Smooth muscle cell (in vitro differentiated cells): ENCODE results near the gene MYLK. TPM values are rescaled to one million over a fixed set of nuclear protein-coding genes. Genes with fewer than 3 reads are reported as not detected.

Experiments used
- DNase-seq: peaks from one replicate; lab custom pipeline; 2025; ENCODE audit not compliant: unreplicated experiment; lab: John Stamatoyannopoulos, UW
- H2AFZ ChIP-seq: fragments of 200-600 bp; sonication (generic); 2 replicates; pipeline ENCODE4 v1.6.0; 2016; ENCODE audit warnings: antibody characterized with exemption, low read depth, mild to moderate bottlenecking
- H3F3A ChIP-seq: fragments of 200-600 bp; sonication (generic); 2 replicates; pipeline ENCODE4 v1.6.0; 2017; ENCODE audit warnings: antibody characterized with exemption, low read depth
- H3K27ac ChIP-seq: fragments of 200-600 bp; sonication (generic); 2 replicates; pipeline ENCODE4 v1.5.1; 2016; ENCODE audit warnings: low read depth, mild to moderate bottlenecking
- H3K27me3 ChIP-seq: fragments of 200-600 bp; sonication (generic); 2 replicates; pipeline ENCODE4 v1.6.1; 2016; ENCODE audit warnings: low read depth, mild to moderate bottlenecking
- H3K36me3 ChIP-seq: fragments of 200-600 bp; sonication (generic); 2 replicates; pipeline ENCODE4 v1.5.1; 2016; ENCODE audit warnings: low read depth
- H3K4me1 ChIP-seq: fragments of 200-600 bp; sonication (generic); 2 replicates; pipeline ENCODE4 v1.5.1; 2016; ENCODE audit warnings: low read depth
- H3K4me2 ChIP-seq: fragments of 200-600 bp; sonication (generic); 2 replicates; pipeline ENCODE4 v1.6.0; 2016; ENCODE audit warnings: mild to moderate bottlenecking
- H3K4me3 ChIP-seq: fragments of 200-600 bp; sonication (generic); 2 replicates; pipeline ENCODE4 v1.5.1; 2016; ENCODE audit warnings: mild to moderate bottlenecking
- H3K79me2 ChIP-seq: fragments of 200-600 bp; sonication (generic); 2 replicates; pipeline ENCODE4 v1.6.0; 2016; ENCODE audit warnings: low read depth, mild to moderate bottlenecking
- H3K9ac ChIP-seq: fragments of 200-600 bp; sonication (generic); 2 replicates; pipeline ENCODE4 v1.6.0; 2016; ENCODE audit warnings: low read depth
- H3K9me3 ChIP-seq: fragments of 200-600 bp; sonication (generic); replicated peaks from 2 replicates; pipeline ENCODE4 v1.5.1; 2016; ENCODE audit warnings: low read depth
- H4K20me1 ChIP-seq: fragments of 200-600 bp; sonication (generic); 2 replicates; pipeline ENCODE4 v1.6.0; 2016; ENCODE audit warnings: low read depth
- CTCF ChIP-seq: fragments of 200-600 bp; sonication (generic); IDR thresholded peaks from 2 replicates; pipeline ENCODE4 v1.5.1; 2017; ENCODE audit warnings: borderline replicate concordance, mild to moderate bottlenecking, antibody characterized with exemption; ENCODE audit not compliant: insufficient read depth, poor library complexity, severe bottlenecking
- WGBS: methylation state at CpG from one replicate; pipeline ENCODE4 v1.1.7; 2016; ENCODE audit warnings: low lambda C conversion rate; 5-methylcytosine and 5-hydroxymethylcytosine counted together
- polyA plus RNA-seq: library from polyadenylated mRNA; unstranded; fragments of >200 nt; fragmentation: Nextera tagmentation; extraction: Ambion mirVana; gene quantifications from 2 replicates; pipeline ENCODE4 v1.2.1, GENCODE V29; 2016
- total RNA-seq: library from RNA; depleted of rRNA; stranded (reverse); fragments of >200 nt; gene quantifications from 2 replicates; pipeline ENCODE4 v1.2.3, GENCODE V29; 2014

Gene MYLK
- total and polyA plus RNA-seq, 2 experiments from 2014 or later = 13.6 to 25.5 TPM

GRCh38 chr3:123755085-123755484, 129.0 kb downstream of the MYLK start:
- Histone ChIP-seq H3K9ac (no peak overlapping the region), H3K4me2 (no peak overlapping the region), H3K9me3 (no peaks in the 10 kb centered on the region), H4K20me1 (no peaks in the 10 kb centered on the region), H3K36me3 (no peaks in the 10 kb centered on the region), H3K79me2 (no peaks in the 10 kb centered on the region), H3F3A (no peaks in the 10 kb centered on the region), H2AFZ (no peak overlapping the region), H3K27me3 (no peaks in the 10 kb centered on the region), H3K27ac (no peak overlapping the region), H3K4me3 (no peak overlapping the region), H3K4me1 (peaks cover 35% of the 10 kb centered on the region)
- no peak for DNase-seq
- TF ChIP-seq CTCF = no peak
- 81% methylated on average over 3 of the region's 3 CpGs for WGBS

- no peak for TF ChIP-seq CTCF
- Histone ChIP-seq H3F3A (no peaks in the 10 kb centered on the region), H3K27me3 (no peaks in the 10 kb centered on the region), H3K4me1 (peaks cover 31% of the 10 kb centered on the region), H2AFZ (no peak overlapping the region), H3K27ac (no peak overlapping the region), H3K9ac (no peak overlapping the region), H4K20me1 (no peaks in the 10 kb centered on the region), H3K9me3 (no peaks in the 10 kb centered on the region), H3K79me2 (no peaks in the 10 kb centered on the region), H3K4me3 (no peak overlapping the region), H3K36me3 (no peaks in the 10 kb centered on the region), H3K4me2 (no peak overlapping the region)
- DNase-seq = no peak
Measured at GRCh38 chr3:123753286-123753685, 130.8 kb downstream of the MYLK start.

- H3K4me3 ChIP-seq = no peak overlapping the region
Measured at GRCh38 chr3:123752228-123752627, 131.9 kb downstream of the MYLK start.

More at GRCh38 chr3:123752228-123752627, 131.9 kb downstream of the MYLK start:
- H3K79me2 ChIP-seq = no peaks in the 10 kb centered on the region
- H3K4me2 ChIP-seq = no peak overlapping the region
- no peaks in the 10 kb centered on the region for H3F3A ChIP-seq
- H3K9ac ChIP-seq = no peak overlapping the region
- no peak for DNase-seq
- H3K27me3 ChIP-seq = no peaks in the 10 kb centered on the region
- no peaks in the 10 kb centered on the region for H4K20me1 ChIP-seq
- no peaks in the 10 kb centered on the region for H3K36me3 ChIP-seq
- H2AFZ ChIP-seq = no peak overlapping the region
- 98% methylated on average over 8 of the region's 8 CpGs for WGBS
- no peaks in the 10 kb centered on the region for H3K9me3 ChIP-seq
- peaks cover 20% of the 10 kb centered on the region for H3K4me1 ChIP-seq
- no peak overlapping the region for H3K27ac ChIP-seq
- TF ChIP-seq CTCF = no peak
